ENCODE measurements around the gene BCAM. TPM values are rescaled to one million over a fixed set of nuclear protein-coding genes. Genes with fewer than 3 reads are reported as not detected.
A peak's percentile ranks its signal among the peaks of the same experiment; 100 is the strongest.
"Not testable (repeated sequence)": the region's sequence is repeated elsewhere in the genome, so short reads cannot be mapped to it uniquely, and the experiment has no call there.

The BCAM gene
- 100 to 1,000 TPM; 403 to 489 (median 434) TPM for polyA plus RNA-seq (ENCODE audit: insufficient read length in 3 of 3)

GRCh38 chr19:44808463-44809371 lies at the start of gene BCAM:
TSS of gene BCAM (plus strand) at chr19:44809103. CDS start at chr19:44809125, 22 bp downstream.
- DNase-seq (ENCODE audit: low read depth in 3 of 3, low spot score in 2 of 3): peak in 1 of 3 donors; percentile 63

- DNase-seq (ENCODE audit: low read depth in 3 of 3, low spot score in 2 of 3): no peak
These were observed 46.9 kb upstream of the BCAM start for GRCh38 chr19:44762038-44762437.

- no peak for DNase-seq (ENCODE audit: low read depth in 3 of 3, low spot score in 2 of 3)
These were observed 43.6 kb upstream of the BCAM start for GRCh38 chr19:44765033-44765948.

GRCh38 chr19:44765949-44766335 lies 43.0 kb upstream of the BCAM start:
- no peak for DNase-seq (ENCODE audit: low read depth in 3 of 3, low spot score in 2 of 3)

- DNase-seq (ENCODE audit: low read depth in 3 of 3, low spot score in 2 of 3): no peak
These were observed 41.4 kb upstream of the BCAM start for GRCh38 chr19:44767295-44768180.

- DNase-seq (ENCODE audit: low read depth in 3 of 3, low spot score in 2 of 3): peak in 2 of 3 donors; percentile 81 to 84
These were observed 38.2 kb upstream of the BCAM start for GRCh38 chr19:44770550-44771257.

- not testable (repeated sequence) for DNase-seq (ENCODE audit: low read depth in 3 of 3, low spot score in 2 of 3)
These were observed 36.8 kb upstream of the BCAM start for GRCh38 chr19:44772144-44772543.

- no peak for DNase-seq (ENCODE audit: low read depth in 3 of 3, low spot score in 2 of 3)
These were observed 35.9 kb upstream of the BCAM start for GRCh38 chr19:44772959-44773358.

- DNase-seq (ENCODE audit: low read depth in 3 of 3, low spot score in 2 of 3): no peak
These were observed 33.1 kb upstream of the BCAM start for GRCh38 chr19:44775676-44776240.

- DNase-seq (ENCODE audit: low read depth in 3 of 3, low spot score in 2 of 3): no peak
These were observed 32.4 kb upstream of the BCAM start for GRCh38 chr19:44776402-44777096.

GRCh38 chr19:44777715-44778347 lies 31.1 kb upstream of the BCAM start, which contains the start of gene CBLC:
TSS of gene CBLC (plus strand) at chr19:44777890. CDS start at chr19:44777932, 42 bp downstream.
- DNase-seq (ENCODE audit: low read depth in 3 of 3, low spot score in 2 of 3): no peak

GRCh38 chr19:44779150-44779549 lies 29.8 kb upstream of the BCAM start:
- no peak for DNase-seq (ENCODE audit: low read depth in 3 of 3, low spot score in 2 of 3)

- not testable (repeated sequence) for DNase-seq (ENCODE audit: low read depth in 3 of 3, low spot score in 2 of 3)
These were observed 27.2 kb upstream of the BCAM start for GRCh38 chr19:44781694-44782093.

GRCh38 chr19:44782729-44783128 lies 26.2 kb upstream of the BCAM start:
- no peak for DNase-seq (ENCODE audit: low read depth in 3 of 3, low spot score in 2 of 3)

- no peak for DNase-seq (ENCODE audit: low read depth in 3 of 3, low spot score in 2 of 3)
These were observed 25.4 kb upstream of the BCAM start for GRCh38 chr19:44783545-44783944.

GRCh38 chr19:44785271-44785670 lies 23.6 kb upstream of the BCAM start:
- DNase-seq (ENCODE audit: low read depth in 3 of 3, low spot score in 2 of 3): no peak

- no peak for DNase-seq (ENCODE audit: low read depth in 3 of 3, low spot score in 2 of 3)
These were observed 22.9 kb upstream of the BCAM start for GRCh38 chr19:44785993-44786392.

- DNase-seq (ENCODE audit: low read depth in 3 of 3, low spot score in 2 of 3): no peak
These were observed 19.9 kb upstream of the BCAM start for GRCh38 chr19:44788971-44789370.
